ENCODE data around the gene QTRT2. TPM values are rescaled to one million over a fixed set of nuclear protein-coding genes. Genes with fewer than 3 reads are reported as not detected.

Gene QTRT2
- total RNA-seq, 3 donors from 2014 or later, result 17.9 to 29.1 (median 21.2) TPM

DNA sequence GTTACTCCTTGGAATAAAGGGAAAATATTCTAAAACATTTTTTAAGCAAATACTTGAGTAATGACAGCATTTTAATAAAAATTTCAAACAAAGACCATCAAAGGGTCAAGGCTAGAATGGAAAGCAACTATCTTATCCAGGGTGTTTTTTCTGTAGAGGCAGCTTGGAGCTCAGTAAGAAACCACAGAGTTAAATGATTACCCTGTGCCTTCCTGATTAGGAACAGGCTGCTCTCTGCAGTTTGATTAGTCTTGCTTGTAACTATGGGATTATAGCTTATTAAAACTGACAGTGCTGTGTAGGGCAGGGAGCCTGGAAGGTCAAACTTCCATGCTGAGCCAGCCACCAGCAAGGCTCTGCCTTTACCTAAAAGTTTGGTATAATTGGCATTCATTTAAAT, 33.1 kb downstream of the QTRT2 start:
- no peak overlapping the region for H3K4me3 ChIP-seq
- H3K9me3 ChIP-seq, result no peaks in the 10 kb centered on the region
- TF ChIP-seq, protein P1, sequence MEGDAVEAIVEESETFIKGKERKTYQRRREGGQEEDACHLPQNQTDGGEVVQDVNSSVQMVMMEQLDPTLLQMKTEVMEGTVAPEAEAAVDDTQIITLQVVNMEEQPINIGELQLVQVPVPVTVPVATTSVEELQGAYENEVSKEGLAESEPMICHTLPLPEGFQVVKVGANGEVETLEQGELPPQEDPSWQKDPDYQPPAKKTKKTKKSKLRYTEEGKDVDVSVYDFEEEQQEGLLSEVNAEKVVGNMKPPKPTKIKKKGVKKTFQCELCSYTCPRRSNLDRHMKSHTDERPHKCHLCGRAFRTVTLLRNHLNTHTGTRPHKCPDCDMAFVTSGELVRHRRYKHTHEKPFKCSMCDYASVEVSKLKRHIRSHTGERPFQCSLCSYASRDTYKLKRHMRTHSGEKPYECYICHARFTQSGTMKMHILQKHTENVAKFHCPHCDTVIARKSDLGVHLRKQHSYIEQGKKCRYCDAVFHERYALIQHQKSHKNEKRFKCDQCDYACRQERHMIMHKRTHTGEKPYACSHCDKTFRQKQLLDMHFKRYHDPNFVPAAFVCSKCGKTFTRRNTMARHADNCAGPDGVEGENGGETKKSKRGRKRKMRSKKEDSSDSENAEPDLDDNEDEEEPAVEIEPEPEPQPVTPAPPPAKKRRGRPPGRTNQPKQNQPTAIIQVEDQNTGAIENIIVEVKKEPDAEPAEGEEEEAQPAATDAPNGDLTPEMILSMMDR (IDR thresholded peaks at IDR 0.05), result no peak
- intact Hi-C loops (cut with DNase I, micrococcal nuclease), result no loop called here
- H3K36me3 ChIP-seq (ENCODE audit: low read depth), result no peaks in the 10 kb centered on the region
- no peaks in the 10 kb centered on the region for H3K4me1 ChIP-seq (ENCODE audit: low read depth)
- DNase-seq (no peak), ATAC-seq (no peak)

DNA sequence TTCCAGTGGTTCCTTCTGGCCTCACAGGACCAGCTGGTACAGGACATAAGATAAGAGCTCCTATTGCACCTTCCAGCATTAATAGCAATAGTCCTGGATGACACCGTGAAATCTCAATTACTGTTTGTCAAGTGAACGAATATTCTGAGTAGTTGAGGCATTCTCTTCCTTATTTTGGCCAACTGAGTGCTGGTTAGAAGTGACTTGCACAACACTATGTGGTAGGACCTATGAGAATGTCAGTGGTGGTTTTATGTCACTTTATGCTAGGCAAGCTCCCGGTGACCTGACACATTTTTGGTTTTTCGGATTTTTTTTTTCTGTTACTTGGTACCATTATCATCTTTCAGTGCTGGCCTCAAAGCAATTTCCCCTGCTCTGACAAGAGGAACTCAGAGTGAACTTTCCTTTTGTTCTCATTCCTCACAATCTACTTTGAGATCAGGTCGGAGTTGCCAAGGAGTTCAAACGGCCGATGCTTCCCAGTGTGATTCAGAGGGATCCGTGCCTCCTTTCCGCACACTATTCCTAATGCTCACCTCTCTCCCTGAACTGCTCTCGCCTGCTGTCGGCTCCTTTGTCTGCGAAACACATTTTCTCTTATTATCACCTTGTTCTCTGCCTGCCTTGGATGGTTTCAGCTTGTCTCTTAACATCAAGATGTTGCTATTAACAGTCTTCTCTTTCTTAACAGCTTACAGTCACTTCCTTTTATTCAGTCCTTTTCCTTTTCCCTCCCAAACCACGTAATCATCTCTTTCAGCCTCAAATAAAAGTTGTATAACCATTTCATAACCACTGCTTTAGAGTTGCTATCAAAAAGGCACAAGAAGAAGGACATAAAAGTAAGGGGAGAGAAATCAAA, 35.8 kb downstream of the QTRT2 start:
- no peak for ATAC-seq
- DNase-seq, result no peak
- Histone ChIP-seq H3K4me1 (ENCODE audit: low read depth) (no peaks in the 10 kb centered on the region), H3K36me3 (ENCODE audit: low read depth) (no peaks in the 10 kb centered on the region), H3K9me3 (no peaks in the 10 kb centered on the region), H3K4me3 (no peak overlapping the region)
- TF ChIP-seq, protein P1 (IDR thresholded peaks at IDR 0.05), result no peak
- intact Hi-C loops (cut with DNase I, micrococcal nuclease), result no loop called here

DNA sequence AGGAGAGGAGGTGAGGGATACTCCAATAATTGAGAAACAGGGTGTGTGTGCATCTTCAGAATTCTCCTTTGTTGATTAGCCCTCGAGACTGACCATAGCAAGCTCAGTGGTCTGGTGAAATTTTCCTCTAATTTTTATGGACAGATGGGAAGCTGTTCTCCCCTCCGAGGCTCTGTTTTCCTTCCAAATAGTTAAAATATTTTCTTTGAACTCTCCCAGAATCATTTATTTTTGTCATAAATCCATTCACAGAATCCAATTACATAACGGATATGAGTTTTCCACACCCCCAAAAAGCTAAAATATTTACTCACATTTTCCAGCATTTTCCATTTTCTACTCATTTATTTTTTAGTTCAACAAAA, 36.5 kb downstream of the QTRT2 start:
- intact Hi-C loops (cut with DNase I, micrococcal nuclease), result no loop called here
- Histone ChIP-seq H3K4me3 (no peak overlapping the region), H3K4me1 (ENCODE audit: low read depth) (no peaks in the 10 kb centered on the region), H3K9me3 (no peaks in the 10 kb centered on the region), H3K36me3 (ENCODE audit: low read depth) (no peaks in the 10 kb centered on the region)
- TF ChIP-seq, protein P1 (IDR thresholded peaks at IDR 0.05), result no peak
- no peak for DNase-seq
- no peak for ATAC-seq

DNA sequence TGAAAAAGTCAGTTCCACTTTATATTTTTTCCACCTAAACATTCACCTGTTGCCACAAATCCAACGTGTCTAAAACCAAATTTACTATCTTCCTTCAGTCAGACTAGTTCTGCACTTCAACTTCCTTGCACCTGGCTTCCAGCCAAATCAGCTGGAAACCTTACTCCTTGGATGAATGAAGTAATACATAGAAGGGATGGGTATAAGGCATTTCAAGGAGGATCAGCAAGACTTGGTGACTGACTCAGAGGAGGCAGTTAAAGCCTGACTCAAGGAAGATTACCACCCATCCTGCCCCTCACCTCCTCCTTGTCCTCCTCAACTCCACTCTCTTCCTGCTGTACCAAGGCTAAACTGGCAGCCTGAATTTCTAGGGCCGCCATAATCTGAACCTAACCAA, 37.1 kb downstream of the QTRT2 start:
- no peaks in the 10 kb centered on the region for H3K9me3 ChIP-seq
- no peaks in the 10 kb centered on the region for H3K4me1 ChIP-seq (ENCODE audit: low read depth)
- DNase-seq (peak in 1 of 3 donors; percentile 16), ATAC-seq (no peak)
- no peaks in the 10 kb centered on the region for H3K36me3 ChIP-seq (ENCODE audit: low read depth)
- intact Hi-C loops (cut with DNase I, micrococcal nuclease), result no loop called here
- TF ChIP-seq, protein P1 (IDR thresholded peaks at IDR 0.05), result no peak
- no peak overlapping the region for H3K4me3 ChIP-seq

DNA sequence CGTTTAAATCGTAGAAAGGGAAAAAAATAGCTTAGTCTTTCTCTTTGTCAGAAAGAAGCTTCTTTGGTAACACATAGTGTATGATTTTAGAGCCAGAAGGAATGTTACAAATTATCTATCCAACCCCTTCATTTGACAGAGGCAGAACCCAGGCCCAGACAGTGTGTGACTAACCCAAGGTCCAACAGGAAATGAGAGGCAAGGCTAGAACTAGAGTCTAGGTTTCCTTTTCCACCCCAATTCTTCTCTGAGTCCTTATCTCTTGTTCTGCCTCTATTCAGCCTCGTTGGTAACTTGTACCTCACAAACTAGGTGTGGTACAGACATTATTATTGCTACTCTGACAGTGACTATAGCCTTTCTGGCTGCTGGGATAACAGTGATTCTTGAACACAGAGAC, 39.3 kb downstream of the QTRT2 start:
- Histone ChIP-seq H3K36me3 (ENCODE audit: low read depth) (no peaks in the 10 kb centered on the region), H3K4me1 (ENCODE audit: low read depth) (no peaks in the 10 kb centered on the region), H3K4me3 (no peak overlapping the region), H3K9me3 (no peaks in the 10 kb centered on the region)
- DNase-seq (no peak), ATAC-seq (no peak)
- intact Hi-C loops (cut with DNase I, micrococcal nuclease), result no loop called here
- TF ChIP-seq, protein P1 (IDR thresholded peaks at IDR 0.05), result no peak

All from mucosa of descending colon (tissue), 3 donors.